Aorta (tissue), 5 donors: Measurements from ENCODE around the gene SHANK1. TPM values are rescaled to one million over a fixed set of nuclear protein-coding genes. Genes with fewer than 3 reads are reported as not detected.
"Not testable (repeated sequence)": the region's sequence is repeated elsewhere in the genome, so short reads cannot be mapped to it uniquely, and the experiment has no call there.

ENCODE experiments used
- ATAC-seq: fragments of 200-7000 bp; cut with Tn5 transposase; one replicate; pipeline ENCODE4 v1.9.1; 2022; ENCODE audit warnings: moderate library complexity; ENCODE audit not compliant: low FRiP score
- DNase-seq, 2 donors: peaks; one replicate each; pipeline ENCODE4 v3.0.0-alpha.2; 2020
- H3K27ac ChIP-seq, 2 donors: one replicate each; pipeline ENCODE4 v1.5.1; 2013; ENCODE audit warnings: low read length in 2 of 2, mild to moderate bottlenecking in 2 of 2, moderate library complexity in 2 of 2, control low read depth in 1 of 2, inconsistent platforms in 1 of 2, low read depth in 1 of 2
- H3K27me3 ChIP-seq, 2 donors: one replicate each; pipeline ENCODE4 v1.6.1; 2013; ENCODE audit warnings: control low read depth in 1 of 2, low read length in 1 of 2, mild to moderate bottlenecking in 1 of 2, moderate library complexity in 1 of 2; ENCODE audit not compliant: insufficient read depth in 2 of 2, control insufficient read depth in 1 of 2
- H3K36me3 ChIP-seq, 2 donors: one replicate each; pipeline ENCODE4 v1.6.1; 2013; ENCODE audit warnings: control low read depth in 1 of 2, low read length in 1 of 2, mild to moderate bottlenecking in 1 of 2; ENCODE audit not compliant: insufficient read depth in 2 of 2, control insufficient read depth in 1 of 2
- H3K4me1 ChIP-seq, 2 donors: one replicate each; pipeline ENCODE4 v1.6.1; 2013; ENCODE audit warnings: low read length in 2 of 2, control low read depth in 1 of 2, mild to moderate bottlenecking in 1 of 2, moderate library complexity in 1 of 2; ENCODE audit not compliant: insufficient read depth in 2 of 2, control insufficient read depth in 1 of 2
- H3K4me3 ChIP-seq, 2 donors: one replicate each; pipeline ENCODE4 v1.5.1; 2013; ENCODE audit warnings: low read length in 2 of 2, control low read depth in 1 of 2, mild to moderate bottlenecking in 1 of 2
- H3K9me3 ChIP-seq: one replicate; pipeline ENCODE4 v1.6.1; 2013; ENCODE audit warnings: mild to moderate bottlenecking, low read length; ENCODE audit not compliant: control insufficient read depth
- WGBS, 2 donors: extraction: QIAGEN DNeasy Blood & Tissue Kit; methylation state at CpG; one replicate each; pipeline ENCODE4 v1.1.7; 2013; 5-methylcytosine and 5-hydroxymethylcytosine counted together
- intact Hi-C, 2 donors: fragments of 100-400 bp; cut with DNase I; formaldehyde crosslinking; loops; one replicate each; pipeline versions ENCODE4 v1.14.2 to v1.15.0; 2022
- polyA plus RNA-seq, 2 donors: library from polyadenylated mRNA; stranded (reverse); fragments of 200-250 nt; gene quantifications; one replicate each; pipeline ENCODE4 v1.2.3, GENCODE V29; 2013
- total RNA-seq, 2 donors: library from RNA; stranded (reverse); fragmentation: NEBNext Ultra II Directional; extraction: Animal tissue kit (Norgen Biotek cat#: 25700); gene quantifications; one replicate each; pipeline ENCODE4 v1.2.1, GENCODE V29; 2021
- donor health status: healthy with polysubstance abuse.
- donor health status: Bipolar disorder and iron deficiency.
- donor health status: DM: no; HTN: no; CAD: no.
- donor health status: DM: no; HTN: no; CAD: no.
- donor health status: DM: yes; HTN: yes; CAD: no.

The SHANK1 gene
- total and polyA plus RNA-seq, 4 donors: 0.38 to 1.8 (median 0.94) TPM

- 92 to 93% methylated on average over 3 of the region's 3 CpGs for WGBS, 2 donors
- ATAC-seq, H3K4me3 ChIP-seq, DNase-seq, H3K27ac ChIP-seq, H3K27me3 ChIP-seq, intact Hi-C loops, H3K9me3 ChIP-seq, H3K36me3 ChIP-seq, H3K4me1 ChIP-seq: not testable (repeated sequence)
These were observed 38.0 kb upstream of the SHANK1 start for GRCh38 chr19:50757624-50758023.

GRCh38 chr19:50756244-50756643, 36.6 kb upstream of the SHANK1 start:
- ATAC-seq, H3K4me3 ChIP-seq, H3K4me1 ChIP-seq, DNase-seq, intact Hi-C loops, H3K27ac ChIP-seq, H3K27me3 ChIP-seq, H3K9me3 ChIP-seq, H3K36me3 ChIP-seq: not testable (repeated sequence)
- WGBS, 2 donors: 67 to 69% methylated on average over 8 of the region's 8 CpGs

GRCh38 chr19:50753879-50754278, 34.3 kb upstream of the SHANK1 start:
- Histone ChIP-seq H3K4me1 (no peaks in the 10 kb centered on the region), H3K36me3 (no peaks in the 10 kb centered on the region), H3K27ac (no peak overlapping the region), H3K27me3 (no peaks in the 10 kb centered on the region), H3K4me3 (no peak overlapping the region), H3K9me3 (no peaks in the 10 kb centered on the region)
- no peak for ATAC-seq
- intact Hi-C loops: no loop called here
- DNase-seq: no peak
- WGBS, 2 donors: 76 to 90% methylated on average over 4 of the region's 4 CpGs

- ATAC-seq: no peak
- H3K27ac ChIP-seq: no peak overlapping the region
- intact Hi-C loops: no loop called here
- no peaks in the 10 kb centered on the region for H3K9me3 ChIP-seq
- H3K4me3 ChIP-seq: no peak overlapping the region
- DNase-seq: no peak
- H3K4me1 ChIP-seq: no peaks in the 10 kb centered on the region
- 60 to 62% methylated on average over 15 of the region's 15 CpGs for WGBS, 2 donors
- no peaks in the 10 kb centered on the region for H3K36me3 ChIP-seq
- no peaks in the 10 kb centered on the region for H3K27me3 ChIP-seq
These were observed 30.4 kb upstream of the SHANK1 start for GRCh38 chr19:50750010-50750409.

- intact Hi-C loops: no loop called here
These were observed 29.9 kb upstream of the SHANK1 start for GRCh38 chr19:50749490-50749889.

GRCh38 chr19:50747141-50747540, 27.5 kb upstream of the SHANK1 start:
- DNase-seq, H3K4me3 ChIP-seq, intact Hi-C loops, H3K27me3 ChIP-seq, H3K27ac ChIP-seq, H3K9me3 ChIP-seq, H3K36me3 ChIP-seq, ATAC-seq, H3K4me1 ChIP-seq: not testable (repeated sequence)
- 86 to 87% methylated on average over 14 of the region's 14 CpGs for WGBS, 2 donors

More at GRCh38 chr19:50749490-50749889, 29.9 kb upstream of the SHANK1 start:
- DNase-seq (no peak), ATAC-seq (no peak)
- Histone ChIP-seq H3K36me3 (no peaks in the 10 kb centered on the region), H3K9me3 (no peaks in the 10 kb centered on the region), H3K27ac (no peak overlapping the region), H3K4me1 (no peaks in the 10 kb centered on the region), H3K4me3 (no peak overlapping the region), H3K27me3 (no peaks in the 10 kb centered on the region)
- WGBS, 2 donors: 68 to 74% methylated on average over 6 of the region's 6 CpGs

- WGBS, 2 donors: 79 to 81% methylated on average over 10 of the region's 10 CpGs
- no peak for ATAC-seq
- no peak overlapping the region for H3K27ac ChIP-seq
- H3K4me3 ChIP-seq: no peak overlapping the region
- H3K27me3 ChIP-seq: no peaks in the 10 kb centered on the region
- intact Hi-C loops: no loop called here
- no peaks in the 10 kb centered on the region for H3K4me1 ChIP-seq
- H3K36me3 ChIP-seq: no peaks in the 10 kb centered on the region
- H3K9me3 ChIP-seq: no peaks in the 10 kb centered on the region
- no peak for DNase-seq
These were observed 25.6 kb upstream of the SHANK1 start for GRCh38 chr19:50745221-50745620.

- no peaks in the 10 kb centered on the region for H3K27me3 ChIP-seq
- peaks cover 2% of the 10 kb centered on the region for H3K9me3 ChIP-seq
- DNase-seq: no peak
- H3K4me1 ChIP-seq: no peaks in the 10 kb centered on the region
- H3K27ac ChIP-seq: no peak overlapping the region
- WGBS, 2 donors: 86 to 87% methylated on average over 6 of the region's 6 CpGs
- intact Hi-C loops: no loop called here
- ATAC-seq: no peak
- no peaks in the 10 kb centered on the region for H3K36me3 ChIP-seq
- no peak overlapping the region for H3K4me3 ChIP-seq
These were observed 23.9 kb upstream of the SHANK1 start for GRCh38 chr19:50743537-50743936.

- Histone ChIP-seq H3K27me3 (no peaks in the 10 kb centered on the region), H3K4me3 (no peak overlapping the region), H3K36me3 (no peaks in the 10 kb centered on the region), H3K27ac (no peak overlapping the region), H3K4me1 (no peaks in the 10 kb centered on the region), H3K9me3 (peaks cover 2% of the 10 kb centered on the region)
- DNase-seq: no peak
- no peak for ATAC-seq
- 60 to 63% methylated on average over 18 of the region's 18 CpGs for WGBS, 2 donors
- intact Hi-C loops: no loop called here
These were observed 21.8 kb upstream of the SHANK1 start for GRCh38 chr19:50741179-50741933.
